IPS-NIHi11 (cell line): Measurements from ENCODE around the gene NAA60.
"Not testable (repeated sequence)": the region's sequence is repeated elsewhere in the genome, so short reads cannot be mapped to it uniquely, and the experiment has no call there.

Source experiments
- DNase-seq: peaks from one replicate; pipeline ENCODE4 v3.0.0; 2012; ENCODE audit warnings: mixed read lengths, low spot score

NAA60 gene

DNA sequence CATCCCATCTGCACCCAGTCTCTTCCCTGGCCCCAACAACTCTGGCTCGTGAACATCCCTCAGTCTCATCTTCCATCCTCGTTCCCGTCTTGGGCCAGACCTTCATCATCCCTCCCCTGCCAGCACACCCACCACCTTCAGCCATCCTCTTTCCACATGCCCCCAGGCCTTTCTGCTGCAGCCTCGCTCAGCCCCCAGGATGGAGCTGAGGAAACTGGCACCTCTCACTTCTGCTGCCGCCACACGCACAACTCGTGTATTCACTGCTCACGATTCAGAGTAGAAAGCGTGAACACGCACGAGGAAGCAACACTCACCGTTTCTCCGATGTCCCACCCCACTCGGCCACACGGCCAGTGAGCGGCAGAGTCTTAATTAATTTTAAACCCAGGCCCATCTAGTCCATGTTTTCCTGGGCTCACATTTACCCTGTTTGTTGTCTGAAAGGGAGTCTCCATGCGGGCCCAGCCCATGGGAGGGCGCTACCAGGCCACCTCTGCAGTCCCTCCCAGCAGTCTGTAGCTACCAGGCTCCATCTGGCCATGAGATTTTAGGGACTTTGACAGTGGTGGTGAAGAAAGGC is 39.3 kb downstream of the NAA60 start:
- DNase-seq = no peak

DNA sequence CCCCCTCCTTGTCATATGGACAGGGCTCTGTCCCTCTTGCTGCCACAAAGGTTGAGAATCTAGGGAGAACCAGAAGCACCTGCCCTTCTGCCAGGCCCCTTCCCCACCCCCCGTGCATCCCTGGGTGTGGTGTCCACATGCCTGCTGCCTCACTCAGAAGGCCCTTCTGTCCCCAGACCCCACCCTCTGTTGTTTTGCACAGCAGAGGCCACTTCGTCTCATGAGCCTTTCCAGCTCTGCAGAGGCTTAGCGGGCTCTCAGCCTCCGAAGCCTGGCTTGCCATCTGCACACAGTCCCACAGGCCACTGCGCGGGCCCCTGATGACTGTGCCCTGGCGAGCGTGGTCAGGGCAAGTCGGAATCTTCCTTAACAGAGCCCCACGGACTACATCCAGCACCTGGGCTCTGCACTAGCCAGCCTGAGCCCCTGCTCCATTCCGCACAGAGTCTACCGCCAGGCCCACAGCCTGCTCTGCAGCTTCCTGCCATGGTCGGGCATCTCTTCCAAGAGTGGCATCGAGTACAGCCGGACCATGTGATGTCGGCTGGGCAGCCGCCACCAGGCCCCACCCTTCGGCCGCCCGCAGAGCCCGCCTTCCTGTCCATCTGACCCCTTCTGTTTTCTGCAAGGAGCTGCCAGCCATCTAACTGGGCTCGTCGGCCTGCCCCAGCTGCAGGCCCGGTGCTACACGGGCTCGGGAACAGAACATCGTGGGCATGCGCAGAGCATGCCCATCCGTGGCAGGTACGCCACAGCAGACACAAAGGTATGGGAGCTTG is 41.0 kb downstream of the NAA60 start:
- no peak for DNase-seq

DNA sequence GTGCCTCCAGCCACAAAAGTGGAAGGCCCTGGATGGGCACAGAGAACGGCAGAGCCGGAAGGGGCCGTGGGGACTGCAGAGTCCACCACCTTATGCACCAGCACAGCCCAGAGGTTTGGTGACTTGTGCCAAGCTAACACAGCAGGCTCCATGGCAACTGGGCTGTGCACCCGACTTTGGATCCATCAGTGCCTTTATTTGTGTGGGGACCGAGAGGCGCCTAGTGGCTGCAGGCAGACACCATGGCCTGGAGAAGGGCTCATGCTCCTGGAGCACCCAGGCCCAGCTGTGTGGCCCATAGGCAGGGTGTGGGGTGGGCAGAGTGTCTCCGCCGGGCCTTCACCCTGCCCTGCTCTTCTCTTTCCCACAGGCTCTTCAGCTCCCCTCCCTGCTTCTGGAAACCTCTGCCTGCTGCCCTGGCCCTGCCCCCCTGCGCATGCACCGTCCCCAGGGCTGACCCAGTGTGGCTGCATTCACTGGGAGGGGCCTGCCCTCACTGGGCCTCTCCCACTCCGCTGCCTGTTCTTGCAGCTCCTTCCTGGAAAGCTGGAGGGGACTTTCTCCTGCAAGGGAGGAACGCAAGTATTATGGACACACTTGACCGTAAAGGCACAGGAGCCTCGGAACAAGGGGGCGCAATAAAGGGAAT is 41.7 kb downstream of the NAA60 start:
- DNase-seq = no peak

DNA sequence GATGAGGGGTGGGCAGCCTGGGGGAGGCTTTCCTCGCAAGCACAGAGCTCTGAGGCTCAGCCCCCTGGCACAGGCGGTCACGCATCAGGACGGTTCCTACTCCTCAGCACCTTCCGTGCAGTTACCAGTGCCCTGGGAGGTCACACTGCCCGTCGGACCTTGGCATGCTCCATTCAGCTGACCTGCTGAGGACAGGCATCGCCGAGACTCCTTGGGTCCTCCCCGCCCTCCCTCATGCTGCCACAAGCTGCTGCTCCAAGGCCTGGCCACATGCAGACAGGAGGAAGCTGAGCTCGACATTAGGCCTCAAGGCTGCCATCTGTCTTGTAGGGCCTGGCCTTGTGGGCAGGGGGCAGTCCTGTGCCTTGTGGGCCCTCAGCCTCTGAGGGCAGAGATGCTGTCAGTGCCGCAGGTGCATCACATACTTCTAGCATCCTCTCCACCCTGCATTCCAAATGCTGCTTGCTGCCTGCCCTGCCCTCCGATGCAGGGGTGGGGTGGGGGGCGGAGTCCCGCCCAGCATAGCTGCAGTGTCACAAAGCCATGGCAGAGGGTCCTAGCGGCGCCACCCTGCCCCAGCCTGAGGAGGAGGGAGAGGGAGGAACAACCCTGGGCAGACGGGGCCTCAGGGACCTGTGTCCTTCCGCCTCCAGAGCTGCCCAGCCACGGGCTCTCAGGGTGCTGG is 42.5 kb downstream of the NAA60 start:
- no peak for DNase-seq

DNA sequence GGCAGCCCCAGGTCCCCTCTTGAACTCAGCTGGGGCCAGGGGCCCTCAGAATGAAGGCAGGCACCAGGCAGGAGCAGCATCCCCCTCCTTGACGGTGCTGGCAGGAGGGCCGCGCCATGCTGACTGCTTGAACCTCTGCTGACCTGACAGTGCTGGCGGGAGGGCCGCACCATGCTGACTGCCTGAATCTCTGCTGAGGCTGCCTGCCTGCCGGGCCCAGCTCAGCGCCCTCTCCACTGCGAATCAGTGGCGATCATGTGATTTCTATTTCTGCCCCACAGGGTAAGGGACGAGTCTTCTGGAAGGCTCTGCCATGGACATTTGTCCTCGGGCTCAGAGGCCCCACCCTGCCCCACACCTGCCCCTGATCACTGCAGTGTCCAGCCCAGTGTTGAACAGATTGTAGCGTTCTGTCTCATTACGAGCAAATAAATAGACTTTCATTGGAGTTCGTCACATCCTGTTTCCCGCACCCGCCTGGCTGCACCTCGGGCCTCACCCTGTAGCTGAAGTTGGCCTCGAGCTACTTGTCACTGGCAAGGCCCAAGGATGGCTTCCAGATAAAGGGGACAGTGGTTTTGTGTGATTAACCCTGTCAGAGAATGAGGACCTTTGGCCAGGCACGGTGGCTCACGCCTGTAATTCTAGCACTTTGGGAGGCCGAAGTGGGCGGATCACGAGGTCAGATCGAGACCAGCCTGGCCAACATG is 43.2 kb downstream of the NAA60 start:
- DNase-seq = no peak

DNA sequence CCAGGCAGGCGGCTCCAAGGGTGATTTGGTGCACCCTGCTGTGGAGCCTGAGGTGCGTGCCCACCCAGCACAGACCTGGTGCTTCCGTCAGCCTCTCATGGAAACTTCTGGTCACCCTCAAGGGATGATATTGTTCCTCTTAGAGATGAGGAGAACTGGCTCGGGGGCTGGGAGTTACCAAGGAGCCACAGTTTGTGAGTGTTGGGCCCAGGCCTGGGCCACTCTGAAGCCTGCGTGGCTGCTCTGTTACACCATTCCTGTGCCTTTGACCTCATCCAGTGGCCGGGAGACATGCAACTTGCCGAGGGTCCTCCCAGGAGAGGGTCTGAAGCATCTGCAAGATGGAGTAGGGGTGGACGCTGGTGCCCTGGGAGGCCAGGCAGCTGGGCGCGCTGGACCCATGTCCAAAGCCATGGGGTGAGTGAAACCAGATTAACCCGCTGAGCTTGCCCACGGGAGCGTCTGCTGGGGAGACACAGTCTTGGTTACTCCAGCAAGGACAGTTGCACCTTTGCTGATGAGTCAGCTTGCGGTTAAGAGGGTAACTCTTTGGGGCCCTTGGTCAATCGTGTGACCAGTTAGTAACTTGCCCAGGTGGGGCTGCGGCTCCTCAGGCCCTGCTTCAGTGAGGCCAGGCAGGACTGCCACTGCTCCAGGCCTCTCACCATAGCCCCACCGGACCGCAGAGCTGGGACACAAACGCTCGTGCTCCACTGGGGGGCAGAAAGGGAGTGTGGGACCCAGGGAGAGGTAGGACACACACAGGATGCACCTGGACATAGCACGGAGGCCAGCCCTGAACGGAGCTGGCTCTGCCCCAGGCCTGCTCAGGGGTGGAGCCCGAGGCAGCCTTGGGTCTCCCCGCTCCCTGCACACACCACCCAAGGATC is 44.3 kb downstream of the NAA60 start:
- DNase-seq = no peak

DNA sequence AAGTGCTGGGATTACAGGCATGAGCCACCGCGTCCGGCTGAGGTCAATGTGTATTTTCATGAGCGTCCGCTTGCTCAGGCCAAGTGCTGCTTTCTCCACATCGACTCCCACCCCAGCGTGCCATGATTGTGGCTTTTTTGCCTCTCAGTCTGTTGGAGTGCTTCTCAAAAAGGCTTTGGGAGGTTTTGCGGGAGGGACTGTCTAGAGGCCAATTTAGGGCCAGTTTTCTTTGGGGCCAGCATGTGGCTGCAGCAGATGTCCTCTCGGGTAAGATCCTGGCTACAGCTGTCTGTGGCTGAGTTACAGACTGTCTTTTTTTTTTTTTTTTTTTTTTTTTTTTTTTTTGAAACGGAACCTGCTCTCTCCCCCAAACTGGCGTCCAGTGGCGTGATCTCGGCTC is 45.3 kb downstream of the NAA60 start:
- no peak for DNase-seq

DNA sequence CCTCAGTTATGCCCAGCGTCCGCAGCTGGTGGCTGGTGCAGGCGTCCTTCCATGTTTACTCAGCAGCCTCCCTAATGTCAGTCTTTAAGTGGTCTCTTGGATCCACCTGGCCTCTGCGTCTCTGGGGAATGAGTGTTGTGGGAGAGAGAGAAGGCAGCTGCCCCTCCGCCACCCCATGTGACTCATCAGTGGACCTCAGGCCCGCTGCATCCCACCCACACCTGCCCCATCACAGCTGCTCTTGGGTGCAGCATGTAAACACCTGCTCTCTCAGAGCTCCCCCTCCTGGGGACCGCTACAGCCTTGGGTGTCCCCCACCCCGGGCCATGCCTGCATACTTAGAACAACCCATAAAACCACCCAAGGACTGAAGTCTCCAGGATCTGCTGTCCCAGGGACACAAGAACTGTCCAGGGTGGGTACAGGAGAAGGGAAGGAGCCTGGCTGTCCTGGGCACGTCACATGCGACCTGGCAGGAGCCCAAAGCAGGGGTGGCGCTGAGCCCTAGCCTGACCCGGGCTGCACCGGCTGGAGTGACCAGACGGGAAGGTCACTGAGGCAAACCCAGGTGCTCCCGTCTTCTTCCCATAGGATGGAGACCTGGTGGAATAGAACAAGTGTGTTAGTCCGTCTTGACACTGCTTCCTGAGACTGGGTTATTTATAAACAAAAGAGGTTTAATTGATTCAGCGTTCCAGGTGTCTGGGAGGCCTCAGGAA is 47.6 kb downstream of the NAA60 start:
- DNase-seq = peak; percentile 55

DNA sequence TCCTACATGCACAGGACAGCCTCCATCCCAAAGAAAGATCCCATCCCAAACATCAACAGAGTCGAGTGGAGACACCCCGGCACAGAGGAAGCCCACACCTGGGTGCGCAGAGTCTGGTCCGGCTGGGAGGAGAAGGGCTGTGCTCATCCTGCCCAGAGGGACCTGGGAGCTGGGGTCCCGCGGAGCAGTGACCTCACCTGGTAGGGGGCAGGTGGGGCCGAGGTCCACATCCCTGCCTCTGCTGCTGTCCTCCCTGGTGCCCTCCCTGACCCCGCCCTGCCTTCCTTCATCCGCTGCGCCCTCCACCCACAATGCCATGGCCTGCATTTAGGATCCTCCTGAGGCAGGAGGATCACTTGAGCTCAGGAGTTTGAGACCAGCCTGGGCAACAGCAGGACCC is 48.9 kb downstream of the NAA60 start:
- no peak for DNase-seq

DNA sequence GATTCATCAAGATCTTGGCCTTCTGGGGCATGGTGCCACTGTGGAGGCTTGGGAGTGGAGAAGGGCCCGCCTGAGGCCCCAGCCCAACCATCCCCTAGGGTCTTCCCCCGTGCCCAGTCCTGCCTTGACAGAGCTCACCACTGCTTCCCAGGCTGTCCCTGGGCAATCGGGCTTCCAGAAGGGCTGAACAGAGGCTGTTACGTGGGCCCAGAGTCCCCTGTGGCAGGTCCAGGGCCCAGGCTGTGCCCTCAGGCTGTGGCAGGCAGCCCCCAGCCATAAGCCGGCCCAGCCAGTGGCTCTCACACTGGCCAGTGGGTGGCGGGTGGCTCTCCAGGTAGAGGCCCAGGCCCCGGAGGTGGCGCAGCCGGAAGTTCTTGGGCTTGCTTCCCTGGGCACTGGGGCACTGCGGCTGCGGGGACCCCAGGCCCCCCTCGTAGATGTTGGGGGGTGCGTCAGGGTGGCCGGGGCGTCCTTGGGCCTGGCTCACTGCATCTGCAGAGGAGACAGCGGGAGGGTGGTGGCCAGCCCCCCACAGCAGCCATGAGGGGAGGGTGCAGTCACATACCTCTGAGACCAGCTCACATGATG is 51.0 kb downstream of the NAA60 start:
- DNase-seq = no peak

DNA sequence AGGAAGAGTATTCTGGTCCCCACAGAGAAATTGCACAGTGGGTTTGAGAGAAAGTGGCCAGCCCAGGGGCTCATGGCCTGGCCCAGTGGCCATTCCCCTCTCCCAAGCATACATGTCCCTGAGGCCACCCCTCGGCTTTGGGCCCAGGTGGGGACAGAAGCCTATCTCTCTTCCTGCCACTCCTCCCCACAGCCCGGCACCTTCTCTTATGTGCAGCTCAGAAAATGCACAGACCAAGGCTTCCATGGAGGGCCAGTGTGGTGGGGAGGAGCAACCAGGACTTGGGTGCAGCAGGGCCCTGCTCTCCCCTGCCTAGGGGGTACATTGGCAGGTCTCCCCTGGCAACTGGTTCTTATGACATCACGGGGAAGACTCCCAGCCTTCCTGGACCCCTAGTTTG is 51.7 kb downstream of the NAA60 start, which contains the start of gene C16orf90:
C16orf90 (minus strand) TSS at position 314 of the 400 bp plus-strand sequence; CDS start at position 246, 68 bp downstream.
- DNase-seq = no peak

DNA sequence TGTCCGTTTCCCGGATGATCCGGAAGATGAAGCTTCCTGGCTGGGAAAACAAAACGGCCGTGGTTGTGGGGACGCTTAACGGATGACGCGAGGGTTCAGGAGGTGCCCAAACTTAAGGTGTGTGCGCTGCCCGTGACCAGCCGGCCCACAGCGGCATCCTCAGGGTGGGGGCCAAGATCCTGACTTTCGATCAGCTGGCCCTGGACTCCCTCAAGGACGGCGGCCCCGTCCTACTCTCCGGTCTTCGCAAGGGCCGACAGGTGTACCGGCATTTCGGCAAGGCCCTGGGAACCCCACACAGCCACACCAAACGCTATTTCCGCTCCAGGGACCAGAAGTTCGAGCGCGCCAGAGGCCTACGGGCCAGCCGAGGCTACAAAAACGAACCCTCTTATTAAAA is 52.9 kb downstream of the NAA60 start:
- no peak for DNase-seq

DNA sequence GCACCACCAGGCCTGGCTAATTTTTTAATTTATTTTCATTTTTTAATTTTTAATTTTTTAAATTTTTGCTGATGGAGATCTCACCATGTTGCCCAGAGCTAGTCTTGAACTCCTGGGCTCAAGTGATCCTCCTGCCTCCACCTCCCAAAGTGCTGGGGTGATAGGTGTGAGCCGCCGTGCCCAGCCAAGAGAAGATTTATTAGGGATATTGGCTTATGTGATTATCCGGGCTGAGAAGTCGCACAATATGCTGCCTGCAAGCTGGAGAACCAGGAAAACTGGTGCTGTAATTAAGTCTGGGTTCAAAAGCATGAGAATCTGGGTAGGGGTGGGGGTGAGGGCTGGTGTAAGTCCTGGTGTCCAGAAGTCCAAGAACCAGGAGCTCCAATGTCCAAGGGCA is 54.3 kb downstream of the NAA60 start:
- DNase-seq = no peak

DNA sequence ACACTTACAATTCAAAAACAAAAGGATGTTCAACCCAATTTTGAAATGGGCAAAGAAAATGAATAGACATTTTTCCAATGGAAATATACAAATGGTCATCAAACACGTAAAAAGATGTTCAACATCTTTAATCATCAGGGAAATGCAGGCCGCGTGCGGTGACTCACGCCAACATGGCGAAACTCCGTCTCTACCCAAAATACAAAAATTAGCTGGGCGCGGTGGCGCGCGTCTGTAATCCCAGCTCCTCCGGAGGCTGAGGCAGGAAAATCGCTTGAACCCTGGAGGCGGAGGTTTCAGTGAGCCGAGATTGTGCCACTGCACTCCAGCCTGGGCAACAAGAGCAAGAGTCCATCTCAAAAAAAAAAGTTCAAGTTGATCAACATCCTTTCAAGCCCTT is 55.5 kb downstream of the NAA60 start:
- no peak for DNase-seq

DNA sequence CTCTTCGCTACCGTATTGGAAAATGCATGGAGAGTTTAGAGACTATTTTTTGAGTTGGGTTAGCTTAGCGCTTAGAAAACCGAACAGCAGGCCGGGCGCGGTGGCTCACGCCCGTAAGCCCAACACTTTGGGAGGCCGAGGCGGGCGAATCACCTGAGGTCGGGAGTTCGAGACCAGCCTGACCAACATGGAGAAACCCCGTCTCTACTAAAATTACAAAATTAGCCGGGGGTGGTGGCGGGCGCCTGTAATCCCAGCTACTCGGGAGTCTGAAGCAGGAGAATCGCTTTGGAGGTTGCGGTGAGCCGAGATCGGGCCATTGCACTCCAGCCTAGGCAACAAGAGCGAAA is 57.9 kb downstream of the NAA60 start:
- DNase-seq = not testable (repeated sequence)

DNA sequence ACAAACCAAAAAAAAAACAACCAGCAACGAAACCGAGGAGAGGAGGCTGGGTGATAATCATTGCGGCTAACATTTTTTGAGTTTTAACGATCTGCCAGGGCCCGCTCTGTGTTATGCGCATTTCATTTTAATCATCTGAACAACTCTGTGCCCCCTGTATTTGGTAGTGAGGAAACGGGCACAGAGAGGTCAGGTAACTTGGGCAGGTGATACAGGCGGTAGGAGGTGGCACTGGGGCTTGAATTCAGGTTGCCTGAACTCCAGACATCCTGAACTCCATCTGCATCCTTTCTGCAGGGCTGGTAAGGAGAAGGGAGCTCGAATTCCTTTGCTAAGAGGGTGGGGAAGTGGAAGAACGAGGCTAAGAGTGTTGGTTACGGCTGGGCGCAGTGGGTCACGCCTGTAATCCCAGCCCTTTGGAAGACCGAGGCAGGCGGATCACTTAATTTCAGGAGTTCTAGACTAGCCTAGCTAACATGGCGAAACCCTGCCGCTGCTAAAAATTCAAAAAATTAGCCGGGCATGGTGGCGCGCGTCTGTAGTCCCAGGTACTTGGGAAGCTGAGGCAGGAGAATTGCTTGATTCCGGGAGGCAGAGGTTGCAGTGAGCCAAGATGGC is 58.4 kb downstream of the NAA60 start:
- DNase-seq = no peak

DNA sequence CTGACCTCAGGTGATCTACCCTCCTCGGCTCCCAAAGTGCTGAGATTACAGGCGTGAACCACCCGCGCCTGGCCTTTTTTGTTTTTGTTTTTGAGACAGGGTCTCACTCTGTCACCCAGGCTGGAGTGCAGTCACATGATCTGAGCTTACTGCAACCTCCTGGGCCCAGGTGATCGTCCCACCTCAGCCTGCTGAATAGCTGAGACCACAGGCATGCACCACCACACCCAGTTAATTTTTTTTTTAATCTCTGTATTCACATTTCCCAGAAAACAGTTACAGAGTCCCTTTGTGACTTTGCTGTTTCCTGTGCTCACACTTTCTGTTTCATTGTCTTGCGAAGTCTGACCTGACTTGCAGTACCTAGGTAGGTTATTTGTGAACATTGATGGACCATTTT is 60.0 kb downstream of the NAA60 start:
- DNase-seq = no peak

DNA sequence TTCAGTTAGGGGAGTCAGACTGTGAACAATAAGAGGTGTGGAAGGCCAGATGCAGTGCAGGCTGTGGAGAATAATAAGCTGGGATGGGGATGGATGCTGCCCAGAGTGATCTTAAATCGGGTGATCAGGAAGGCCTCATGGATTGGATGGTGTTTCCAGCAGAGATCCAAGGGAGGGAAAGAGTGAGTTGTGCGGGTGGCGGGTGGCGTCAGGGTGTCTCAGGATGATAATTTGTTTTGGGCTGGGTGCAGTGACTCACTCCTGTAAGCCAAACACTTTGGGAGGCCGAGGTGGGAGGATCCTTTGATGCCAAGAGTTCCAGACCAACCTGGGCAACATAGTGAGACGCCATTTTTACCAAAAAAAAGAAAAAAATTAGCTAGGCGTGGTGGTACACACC is 65.3 kb downstream of the NAA60 start:
- no peak for DNase-seq

DNA sequence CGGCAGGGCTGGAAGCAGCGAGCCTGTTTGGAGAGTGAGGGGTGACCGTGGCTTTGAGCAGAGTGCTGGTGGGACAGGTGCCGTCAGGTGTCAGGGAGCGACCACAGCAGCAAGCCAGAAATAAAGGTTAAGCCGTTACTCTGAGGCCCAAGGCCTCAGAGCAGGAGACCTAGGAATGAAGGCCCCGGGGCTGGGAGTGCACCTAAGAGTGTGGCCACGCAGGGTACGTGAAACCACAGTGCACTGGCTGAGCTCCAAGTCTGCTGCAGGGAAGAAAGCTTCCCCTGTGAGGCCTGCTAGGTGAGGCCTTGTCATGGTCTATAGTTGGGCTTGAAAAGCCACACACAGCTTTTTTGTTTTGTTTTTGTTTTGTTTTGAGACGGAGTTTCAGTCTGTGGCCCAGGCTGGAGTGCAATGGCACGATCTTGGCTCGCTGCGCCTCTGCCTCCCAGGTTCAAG is 66.0 kb downstream of the NAA60 start:
- DNase-seq = no peak

DNA sequence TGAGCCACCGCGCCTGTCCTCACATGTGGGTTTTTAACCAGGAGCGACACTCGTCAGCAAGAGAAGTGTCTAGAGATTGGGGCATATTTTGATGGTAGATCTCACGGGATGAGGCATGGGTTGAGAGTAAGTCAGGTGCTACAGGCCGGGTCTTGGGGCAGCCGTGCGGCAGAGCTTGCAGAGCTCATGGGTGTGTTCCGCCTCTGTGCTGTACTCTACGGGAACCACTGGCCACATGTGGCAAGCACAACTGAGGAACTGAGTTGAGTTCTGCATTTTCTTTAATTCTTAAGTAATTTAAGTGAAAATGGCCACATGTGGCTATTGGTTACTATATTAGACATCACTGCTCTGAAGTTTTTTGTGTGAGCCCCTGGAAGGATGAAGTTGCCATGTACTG is 66.9 kb downstream of the NAA60 start:
- DNase-seq = no peak
